Measurements from ENCODE around the gene PSIP1.
"Not testable (repeated sequence)": the region's sequence is repeated elsewhere in the genome, so short reads cannot be mapped to it uniquely, and the experiment has no call there.

The PSIP1 gene

DNA sequence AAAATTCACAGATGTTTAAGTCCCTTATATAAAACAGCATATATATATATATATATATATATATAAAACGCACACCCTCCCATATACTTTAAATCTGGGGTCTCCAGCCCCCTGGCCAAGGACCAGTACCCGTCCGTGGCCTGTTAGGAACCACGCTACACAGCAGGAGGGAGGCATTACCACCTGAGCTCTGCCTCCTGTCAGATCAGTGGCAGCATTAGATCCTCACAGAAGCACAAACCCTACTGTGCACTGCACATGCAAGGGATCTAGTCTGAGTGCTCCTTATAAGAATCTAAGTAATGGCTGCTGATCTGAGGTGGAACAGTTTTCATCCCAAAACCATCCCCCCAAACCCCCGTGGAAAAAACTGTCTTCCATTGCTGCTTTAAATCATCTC, 9.0 kb downstream of the PSIP1 start:
- no peak for DNase-seq (ENCODE audit: low spot score)

DNA sequence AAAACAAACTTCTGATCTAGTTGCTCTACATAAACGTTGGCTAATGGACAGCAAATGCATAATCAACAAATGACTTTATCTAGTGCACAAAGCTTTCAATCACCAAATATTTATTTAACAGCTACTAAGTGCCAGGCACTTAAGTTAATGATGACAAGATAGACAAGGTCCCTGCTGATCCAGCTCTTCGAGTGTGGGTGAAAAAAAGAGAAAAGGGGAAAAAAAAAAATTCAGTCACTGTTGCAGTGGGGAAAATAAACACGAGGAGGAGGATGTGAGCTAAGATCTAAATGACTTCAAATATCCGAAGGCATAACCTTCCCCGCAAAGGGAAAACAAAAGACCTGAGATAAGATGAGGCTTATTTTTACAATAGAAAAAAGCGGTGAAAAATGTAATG, 9.6 kb downstream of the PSIP1 start:
- no peak for DNase-seq (ENCODE audit: low spot score)

DNA sequence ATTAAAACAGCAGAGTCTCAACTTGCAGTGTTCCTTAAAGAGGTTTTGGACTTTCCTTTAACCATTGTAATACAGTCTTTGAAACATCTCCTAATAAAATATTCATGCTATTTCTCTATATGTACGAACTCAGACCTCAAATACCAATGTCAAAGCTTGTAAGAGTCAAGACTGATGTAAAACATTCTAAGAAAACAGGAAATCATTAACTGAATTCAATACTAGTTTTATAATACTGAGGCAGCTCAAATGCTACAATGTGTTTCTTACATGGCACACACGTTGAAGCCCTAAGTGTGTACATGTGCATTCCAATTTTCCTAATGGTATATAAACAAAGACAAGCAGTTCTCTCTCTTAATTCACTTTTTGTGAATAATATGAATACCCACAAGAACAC, 11.6 kb downstream of the PSIP1 start:
- no peak for DNase-seq (ENCODE audit: low spot score)

DNA sequence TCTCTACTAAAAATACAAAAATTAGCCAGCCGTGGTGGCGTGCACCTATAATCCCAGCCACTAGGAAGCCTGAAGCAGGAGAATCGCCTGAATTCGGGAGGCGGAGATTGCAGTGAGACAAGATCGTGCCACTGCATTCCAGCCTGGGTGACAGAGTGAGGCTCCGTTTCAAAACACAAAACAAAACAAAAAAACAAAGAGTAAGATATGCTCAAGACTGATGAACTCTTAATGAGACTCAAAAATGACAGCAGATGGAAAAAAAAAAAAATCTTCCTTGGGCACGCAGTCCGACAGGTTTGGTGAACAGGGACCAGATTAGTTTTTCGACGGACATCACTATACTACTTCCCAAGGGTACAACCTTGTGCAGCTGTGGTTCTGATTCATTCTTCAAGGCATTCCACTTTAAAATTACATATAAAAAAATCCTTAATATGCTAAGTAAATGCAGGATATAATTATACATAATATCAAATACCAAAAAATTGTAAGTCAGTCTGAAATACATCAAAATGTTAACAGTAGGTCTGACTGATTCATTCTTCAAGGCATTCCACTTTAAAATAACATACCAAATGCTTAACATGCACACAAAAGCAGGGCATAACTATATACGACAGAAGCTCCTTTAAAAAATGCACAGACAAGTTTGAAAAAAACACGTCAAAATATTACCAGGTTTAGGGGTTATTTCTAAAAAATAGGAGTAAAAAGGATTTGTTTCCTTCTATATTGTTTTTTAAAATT, 12.3 kb downstream of the PSIP1 start:
- no peak for DNase-seq (ENCODE audit: low spot score)

DNA sequence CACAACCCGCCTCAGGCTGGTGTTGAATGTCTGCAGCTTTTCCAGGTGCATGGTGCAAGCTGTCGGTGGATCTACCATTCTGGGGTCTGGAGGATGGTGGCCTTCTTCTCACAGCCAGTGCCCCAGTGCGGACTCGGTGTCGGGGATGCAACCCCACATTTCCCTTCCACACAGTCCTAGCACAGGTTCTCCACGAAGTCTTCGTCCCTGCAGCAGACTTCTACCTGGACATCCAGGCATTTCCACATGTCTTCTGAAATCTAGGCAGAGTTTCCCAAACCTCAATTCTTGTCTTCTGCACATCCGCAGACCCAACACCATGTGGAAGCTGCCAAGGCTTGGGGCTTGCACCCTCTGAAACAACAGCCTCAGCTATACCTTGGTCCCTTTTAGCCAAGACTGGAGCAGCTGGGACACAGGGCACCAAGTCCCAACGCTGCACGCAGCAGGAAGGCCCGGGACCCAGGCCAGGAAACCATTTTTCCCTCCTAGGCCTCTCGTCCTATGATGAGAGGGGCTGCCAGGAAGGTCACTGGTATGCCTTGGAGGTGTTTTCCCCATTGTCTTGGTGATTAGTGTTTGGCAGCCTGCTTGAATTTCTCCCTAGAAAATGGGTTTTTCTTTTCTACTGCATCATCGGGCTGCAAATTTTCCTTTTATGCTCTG, 18.2 kb downstream of the PSIP1 start:
- no peak for DNase-seq (ENCODE audit: low spot score)

GRCh38 chr9:15491950-15492349, 18.8 kb downstream of the PSIP1 start:
- DNase-seq (ENCODE audit: low spot score): no peak

- DNase-seq (ENCODE audit: low spot score): no peak
These were observed 24.7 kb downstream of the PSIP1 start for GRCh38 chr9:15485836-15486666.

DNA sequence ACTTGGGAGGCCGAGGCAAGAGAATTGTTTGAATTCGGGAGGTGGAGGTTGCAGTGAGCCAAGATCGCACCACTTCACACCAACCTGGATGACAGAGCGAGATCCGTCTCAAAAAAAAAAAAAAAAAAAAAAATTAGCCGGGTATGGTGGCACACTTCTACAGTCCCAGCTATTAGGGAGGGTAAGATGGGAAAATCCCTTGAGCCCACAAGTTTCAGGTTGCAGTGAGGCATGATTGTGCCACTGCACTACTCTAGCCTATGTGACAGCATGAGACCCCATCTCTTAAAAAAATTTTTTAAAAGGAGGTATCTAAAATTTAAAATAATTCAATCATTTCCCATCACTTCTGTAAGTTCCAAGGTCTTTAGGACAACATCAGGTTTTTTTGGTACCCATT, 26.0 kb downstream of the PSIP1 start:
- DNase-seq (ENCODE audit: low spot score): no peak

DNA sequence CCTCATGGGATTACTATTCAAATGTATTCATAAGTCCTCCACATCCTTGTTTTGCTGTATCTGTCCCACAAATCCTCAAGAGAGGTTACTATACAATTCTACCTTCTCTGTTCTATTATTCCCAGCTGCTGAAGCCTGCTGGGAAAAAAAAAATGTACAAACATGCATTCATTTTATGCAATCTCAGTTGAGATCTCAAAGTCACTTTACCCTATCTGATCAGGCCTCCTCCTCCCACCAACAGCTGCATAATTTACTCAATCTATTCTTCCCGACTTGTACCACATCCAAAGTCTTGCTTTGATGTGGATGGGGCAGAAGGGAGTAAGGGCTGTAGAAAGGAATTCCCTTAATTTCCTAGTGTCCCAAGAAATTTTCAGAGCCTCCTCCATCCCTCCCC, 28.6 kb downstream of the PSIP1 start:
- DNase-seq (ENCODE audit: low spot score): no peak

DNA sequence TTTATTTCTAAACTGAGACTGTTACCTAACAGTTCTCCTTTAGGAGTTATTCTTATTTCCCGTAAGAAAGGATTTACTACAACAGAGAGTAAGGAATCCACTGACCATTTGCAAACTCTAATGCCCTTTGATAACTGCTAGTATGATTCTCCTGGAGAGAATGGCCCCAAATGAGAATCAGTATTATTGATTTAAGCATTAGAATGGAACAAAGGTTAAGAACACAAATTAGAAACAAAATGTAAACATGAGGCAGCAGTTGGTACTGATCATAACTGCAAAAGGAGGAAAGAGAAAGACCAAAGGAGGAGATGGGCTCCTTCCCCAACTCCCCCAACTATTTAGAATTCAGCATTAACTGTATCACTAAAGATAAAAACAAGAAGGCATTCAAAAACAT, 30.7 kb downstream of the PSIP1 start:
- no peak for DNase-seq (ENCODE audit: low spot score)

- no peak for DNase-seq (ENCODE audit: low spot score)
These were observed 34.7 kb downstream of the PSIP1 start for GRCh38 chr9:15475923-15476536.

DNA sequence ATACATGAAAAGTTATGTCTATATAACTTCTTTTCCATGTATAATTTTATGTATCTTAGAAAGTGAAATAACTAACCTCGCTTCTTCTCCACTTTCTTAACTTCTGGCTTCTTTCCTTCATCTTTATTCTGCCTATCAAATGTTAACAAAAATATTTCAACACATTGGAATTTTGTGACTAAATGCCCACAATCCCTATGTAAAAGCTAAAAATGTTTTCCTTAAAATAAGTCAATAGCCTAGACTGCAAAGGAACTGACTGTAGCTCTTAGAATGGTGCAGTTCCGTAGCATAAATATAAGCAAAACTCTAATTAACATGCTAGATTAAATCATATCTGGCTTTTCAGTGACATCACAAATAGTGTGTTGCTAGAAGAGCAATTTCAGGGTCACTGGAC, 40.9 kb downstream of the PSIP1 start:
- DNase-seq (ENCODE audit: low spot score): no peak

DNA sequence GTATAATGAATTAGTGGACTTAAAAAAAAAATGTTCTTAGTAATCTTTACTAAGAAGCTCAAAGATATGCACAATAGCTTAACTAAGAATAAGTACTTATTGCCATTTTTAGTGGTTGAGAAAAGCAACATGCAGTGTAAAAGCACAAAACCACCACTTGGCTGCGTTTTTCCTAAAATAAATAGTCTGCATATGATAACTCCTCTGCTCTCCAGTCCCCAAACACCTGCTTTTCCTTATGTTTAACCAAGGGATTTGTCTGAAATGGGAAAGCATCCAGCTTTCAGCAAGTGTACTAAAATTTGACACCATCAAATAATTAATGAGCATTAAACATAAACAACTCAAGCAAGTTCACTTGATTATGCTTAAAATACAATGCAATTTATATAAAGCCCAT, 41.4 kb downstream of the PSIP1 start:
- DNase-seq (ENCODE audit: low spot score): no peak

DNA sequence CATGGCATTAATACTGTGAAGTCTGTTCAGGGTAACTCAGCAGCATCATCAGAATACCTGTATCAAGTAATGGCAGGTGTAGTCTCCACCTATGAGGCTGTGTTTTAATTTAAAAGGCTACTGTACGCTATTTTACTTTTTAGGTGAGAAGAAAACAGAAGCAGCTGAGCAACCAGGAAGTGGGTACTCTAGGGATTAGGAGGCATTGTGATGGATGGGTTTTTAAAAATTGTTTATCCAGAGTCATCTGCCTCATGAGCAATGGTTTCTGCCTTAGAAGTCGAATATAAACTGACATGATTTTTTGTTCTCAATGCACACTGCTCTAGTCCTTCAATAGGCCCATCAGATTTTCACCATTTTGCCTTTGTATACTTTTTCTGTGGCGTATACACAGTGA, 42.6 kb downstream of the PSIP1 start:
- no peak for DNase-seq (ENCODE audit: low spot score)

- DNase-seq (ENCODE audit: low spot score): no peak
These were observed 49.2 kb downstream of the PSIP1 start for GRCh38 chr9:15461601-15462000.

DNA sequence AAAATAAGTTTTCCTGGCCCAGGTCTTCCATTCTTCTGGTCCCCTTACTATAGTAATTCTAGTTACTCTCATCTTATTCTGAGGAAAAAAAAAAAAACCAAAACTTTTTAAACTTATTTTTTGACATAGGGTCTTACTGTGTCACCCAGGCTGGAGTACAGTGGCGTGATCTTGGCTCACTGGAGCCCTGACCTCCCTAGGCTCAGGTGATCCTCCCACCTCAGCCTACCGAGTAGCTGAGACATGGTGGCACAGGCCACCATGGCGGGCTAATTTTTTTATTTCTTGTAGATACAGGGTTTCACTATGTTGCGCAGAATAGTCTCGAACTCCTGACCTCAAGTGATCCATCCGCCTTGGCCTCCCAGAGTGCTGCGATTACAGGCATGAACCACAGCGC, 49.7 kb downstream of the PSIP1 start:
- no peak for DNase-seq (ENCODE audit: low spot score)

GRCh38 chr9:15453956-15454355, 56.8 kb downstream of the PSIP1 start:
- no peak for DNase-seq (ENCODE audit: low spot score)

GRCh38 chr9:15444141-15444540, 66.6 kb downstream of the PSIP1 start:
- no peak for DNase-seq (ENCODE audit: low spot score)

DNA sequence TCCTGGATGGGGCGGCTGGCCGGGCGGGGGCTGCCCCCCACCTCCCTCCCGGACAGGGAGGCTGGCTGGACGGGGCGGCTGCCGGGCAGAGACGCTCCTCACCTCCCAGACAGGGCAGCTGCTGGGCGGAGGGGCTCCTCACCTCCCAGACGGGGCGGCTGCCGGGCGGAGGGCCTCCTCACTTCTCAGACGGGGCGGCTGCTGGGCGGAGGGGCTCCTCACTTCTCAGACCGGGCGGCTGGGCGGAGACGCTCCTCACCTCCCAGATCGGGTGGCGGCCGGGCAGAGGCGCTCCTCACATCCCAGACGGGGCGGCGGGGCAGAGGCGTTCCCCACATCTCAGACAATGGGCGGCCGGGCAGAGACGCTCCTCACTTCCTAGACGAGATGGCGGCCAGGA, 68.5 kb downstream of the PSIP1 start:
- DNase-seq (ENCODE audit: low spot score): not testable (repeated sequence)

GRCh38 chr9:15441841-15442240, 68.9 kb downstream of the PSIP1 start:
- not testable (repeated sequence) for DNase-seq (ENCODE audit: low spot score)

GRCh38 chr9:15438891-15439290, 71.9 kb downstream of the PSIP1 start:
- DNase-seq (ENCODE audit: low spot score): no peak

DNA sequence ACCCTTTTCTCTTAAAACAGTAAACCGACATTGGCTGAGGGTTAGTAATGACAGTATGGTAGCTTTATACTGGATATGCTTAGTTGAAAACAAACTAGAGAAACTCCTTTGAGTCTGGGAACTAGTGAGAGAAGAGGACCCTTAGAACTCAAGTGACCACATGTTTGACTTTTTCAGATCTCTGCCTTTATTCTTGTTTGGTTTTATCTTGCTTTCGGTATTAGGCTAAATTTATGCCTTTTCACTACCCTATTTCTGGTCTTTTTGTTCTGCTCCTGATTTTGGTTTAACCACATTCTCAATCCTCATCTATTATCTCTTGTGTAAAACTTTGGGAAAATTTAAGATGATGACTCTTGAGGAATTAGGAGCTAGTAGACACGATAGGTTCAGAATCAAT, 77.1 kb downstream of the PSIP1 start:
- no peak for DNase-seq (ENCODE audit: low spot score)

DNA sequence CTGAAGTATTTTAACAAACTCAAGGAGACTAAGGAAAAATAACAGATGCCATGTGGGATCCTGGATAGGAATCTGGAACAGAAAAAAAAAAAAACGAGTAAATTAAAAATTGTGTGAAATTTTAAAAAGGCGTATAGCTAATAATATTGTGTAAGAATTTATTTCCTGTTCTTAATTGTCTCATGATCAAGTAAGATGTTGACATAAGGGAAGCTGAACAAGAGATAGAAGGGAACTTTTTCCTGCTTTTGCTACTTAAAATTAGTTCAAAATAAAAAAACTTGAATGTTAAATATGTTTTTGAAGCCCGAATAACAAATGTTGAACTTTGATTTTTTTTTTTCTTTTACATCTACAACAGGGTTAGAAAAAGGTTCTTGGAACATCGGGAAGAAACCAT, 77.6 kb downstream of the PSIP1 start:
- no peak for DNase-seq (ENCODE audit: low spot score)
